GOT3 (cell line): ENCODE measurements around the gene OR2T1.
"Not testable (repeated sequence)": the region's sequence is repeated elsewhere in the genome, so short reads cannot be mapped to it uniquely, and the experiment has no call there.

ENCODE experiments used
- DNase-seq: peaks from one replicate; lab custom pipeline; 2025; ENCODE audit warnings: mixed read lengths; lab: John Stamatoyannopoulos, UW

Gene OR2T1

GRCh38 chr1:248436303-248436702 is 33.5 kb downstream of the OR2T1 start:
- not testable (repeated sequence) for DNase-seq

- DNase-seq: not testable (repeated sequence)
Measured at GRCh38 chr1:248438668-248439067, 35.8 kb downstream of the OR2T1 start.

DNA sequence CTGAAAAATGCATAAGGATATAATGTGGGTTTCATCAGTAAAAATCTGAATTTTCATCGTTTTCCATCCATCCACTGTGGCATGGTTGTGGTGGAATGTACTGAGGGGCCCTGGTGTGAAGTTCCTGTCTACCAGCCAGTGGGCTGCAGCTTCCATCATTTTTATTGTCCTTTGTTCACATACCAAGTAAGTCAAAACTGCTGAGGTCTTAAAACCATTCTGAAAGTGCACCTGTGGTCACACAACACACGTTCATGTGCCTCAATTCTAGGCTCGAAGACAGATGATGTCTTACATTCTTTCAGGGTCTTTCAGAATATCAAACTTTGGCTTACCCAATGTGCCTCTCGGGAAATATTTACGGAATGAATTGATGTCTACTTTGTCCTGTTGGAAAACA is 36.4 kb downstream of the OR2T1 start:
- not testable (repeated sequence) for DNase-seq

DNA sequence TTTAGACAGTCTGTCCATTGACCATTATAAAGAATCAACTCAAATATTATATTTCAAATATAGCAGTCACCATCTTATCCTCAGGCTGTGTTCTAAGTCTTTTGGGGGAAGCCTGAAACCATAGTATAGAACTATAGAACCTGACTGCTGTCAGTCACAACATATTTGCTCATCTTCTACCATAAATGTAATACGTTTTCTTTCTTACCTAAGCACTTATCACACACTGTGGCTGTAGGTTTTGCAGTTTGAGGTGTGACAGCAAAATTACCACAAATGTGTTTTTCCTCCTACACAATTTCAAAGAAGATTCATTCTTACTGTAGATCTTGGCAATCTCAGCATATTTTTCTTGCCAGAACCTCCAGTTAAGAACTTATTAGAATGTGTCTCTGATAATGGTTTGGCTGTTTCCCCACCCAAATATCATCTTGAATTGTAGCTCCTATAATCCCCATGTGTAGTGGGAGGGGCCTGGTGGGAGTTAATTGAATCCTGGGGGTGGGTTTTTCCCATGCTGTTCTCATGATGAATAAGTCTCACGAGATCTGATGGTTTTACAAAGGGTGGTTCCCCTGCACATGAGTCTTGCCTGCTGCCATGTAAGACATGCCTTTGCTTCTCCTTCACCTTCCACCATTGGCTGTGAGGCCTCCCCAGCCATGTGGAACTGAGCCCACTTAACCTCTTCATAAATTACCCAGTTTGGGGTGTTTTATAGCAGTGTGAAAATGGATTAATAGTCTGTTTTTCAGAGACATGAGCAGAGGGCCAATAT is 39.8 kb downstream of the OR2T1 start:
- DNase-seq: not testable (repeated sequence)

DNA sequence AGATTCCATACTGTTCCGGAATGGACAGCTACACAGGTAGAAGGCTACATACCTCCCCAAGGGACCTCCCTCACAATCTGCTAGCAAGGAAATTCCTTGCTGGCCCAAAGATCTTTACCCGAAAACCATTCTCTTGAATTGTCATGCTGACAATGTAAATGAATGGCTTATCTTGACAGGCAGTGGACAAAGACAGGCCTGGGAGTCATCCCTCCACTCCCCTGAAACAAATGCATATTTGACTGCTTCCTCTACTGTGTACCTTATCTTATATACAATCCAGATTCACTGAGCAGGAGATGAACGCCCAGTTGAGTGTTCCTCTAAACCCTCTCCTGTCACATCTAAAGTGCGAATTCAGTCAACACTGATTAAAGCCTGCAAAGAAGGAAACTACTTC is 41.8 kb downstream of the OR2T1 start:
- DNase-seq: not testable (repeated sequence)

- not testable (repeated sequence) for DNase-seq
Measured at GRCh38 chr1:248445399-248445798, 42.6 kb downstream of the OR2T1 start, which contains the start of gene OR2T2. Gene OR2T2 (plus strand): TSS chr1:248445637. CDS start chr1:248452798, 7,161 bp downstream.

GRCh38 chr1:248448409-248449074 is 45.7 kb downstream of the OR2T1 start:
- DNase-seq: not testable (repeated sequence)

- not testable (repeated sequence) for DNase-seq
Measured at GRCh38 chr1:248449821-248450465, 47.1 kb downstream of the OR2T1 start.

DNA sequence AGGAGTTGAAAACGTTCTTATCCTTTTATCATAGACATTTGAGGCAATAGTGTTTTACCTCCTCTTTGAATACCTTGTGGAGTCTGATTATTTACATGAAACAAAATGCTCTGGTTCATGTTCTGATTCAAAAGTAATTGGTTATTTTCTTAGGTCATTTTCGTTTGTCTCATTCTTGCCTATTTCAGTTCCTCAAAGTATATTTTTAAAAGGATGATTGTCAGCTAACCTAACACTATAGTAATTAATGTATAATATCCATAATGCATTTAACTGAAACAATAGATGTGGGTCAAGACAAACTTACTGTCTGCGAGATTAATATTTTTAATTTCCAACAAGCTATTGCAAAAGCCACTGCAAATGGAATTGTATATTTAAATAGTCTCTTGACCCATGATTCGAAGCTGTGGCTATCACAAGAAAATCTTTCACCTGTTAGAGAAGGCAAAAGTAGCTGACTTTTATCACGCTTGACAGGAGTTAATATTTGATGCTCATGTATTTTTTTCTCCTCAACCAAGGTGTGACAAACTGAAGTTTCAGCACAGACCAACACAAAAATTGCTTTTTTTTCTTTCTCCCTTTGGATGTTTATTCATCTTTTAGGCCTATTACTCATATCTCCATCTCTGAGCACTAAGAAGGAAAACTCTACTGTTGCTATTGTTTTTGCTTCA is 47.8 kb downstream of the OR2T1 start:
- not testable (repeated sequence) for DNase-seq

GRCh38 chr1:248453619-248454018 is 50.8 kb downstream of the OR2T1 start:
- DNase-seq: not testable (repeated sequence)

- not testable (repeated sequence) for DNase-seq
Measured at GRCh38 chr1:248455045-248455444, 52.2 kb downstream of the OR2T1 start.

DNA sequence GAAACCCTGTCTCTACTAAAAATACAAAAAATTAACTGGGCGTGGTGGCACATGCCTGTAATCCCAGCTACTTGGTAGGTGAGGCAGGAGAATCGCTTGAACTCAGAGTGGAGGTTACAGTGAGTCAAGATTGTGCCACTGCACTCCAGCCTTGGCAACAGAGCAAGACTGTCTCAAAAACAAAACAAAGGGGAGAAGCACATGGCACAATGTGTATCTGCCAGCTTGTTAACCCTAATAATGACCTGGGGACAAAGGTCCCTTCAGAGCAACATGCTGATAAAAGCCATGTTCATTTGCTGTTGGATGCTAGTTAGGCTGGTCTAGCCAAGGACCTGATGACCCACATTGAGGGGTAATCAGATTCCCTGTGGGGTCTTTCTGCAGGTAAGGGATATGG is 53.8 kb downstream of the OR2T1 start:
- DNase-seq: not testable (repeated sequence)
